ENCODE measurements around the gene CSNK2B.

CSNK2B gene

DNA sequence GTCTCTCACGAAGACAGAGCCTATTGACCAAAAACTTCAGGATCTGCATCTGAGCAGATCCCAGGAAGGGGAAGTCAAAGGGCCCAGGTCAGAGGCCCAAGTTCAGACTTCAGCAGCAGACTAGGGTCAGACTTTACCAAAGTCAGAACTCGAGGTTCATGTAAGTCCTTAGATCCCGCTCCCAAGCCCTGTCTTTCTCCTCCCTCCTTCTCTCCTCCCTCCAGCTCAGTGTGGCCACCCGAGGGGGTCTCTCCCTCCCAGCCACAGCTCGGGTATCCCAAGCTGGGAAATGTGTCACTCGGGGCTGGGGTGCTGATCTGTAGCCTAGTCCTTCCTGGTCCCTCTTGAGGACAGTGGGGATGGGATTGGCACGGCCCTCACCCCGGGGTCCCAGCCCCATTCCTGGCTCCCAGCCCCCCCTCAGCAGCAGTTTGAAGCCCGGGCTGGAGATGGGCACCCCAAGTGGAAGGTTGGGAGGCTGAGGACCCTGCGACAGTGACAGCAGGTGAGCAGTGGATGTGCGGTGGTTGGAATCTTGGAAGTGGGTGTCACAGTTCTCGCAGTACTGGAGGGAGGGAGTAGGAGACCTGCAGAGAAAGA lies 3.7 kb upstream of the CSNK2B start:
- no peak for ATAC-seq

DNA sequence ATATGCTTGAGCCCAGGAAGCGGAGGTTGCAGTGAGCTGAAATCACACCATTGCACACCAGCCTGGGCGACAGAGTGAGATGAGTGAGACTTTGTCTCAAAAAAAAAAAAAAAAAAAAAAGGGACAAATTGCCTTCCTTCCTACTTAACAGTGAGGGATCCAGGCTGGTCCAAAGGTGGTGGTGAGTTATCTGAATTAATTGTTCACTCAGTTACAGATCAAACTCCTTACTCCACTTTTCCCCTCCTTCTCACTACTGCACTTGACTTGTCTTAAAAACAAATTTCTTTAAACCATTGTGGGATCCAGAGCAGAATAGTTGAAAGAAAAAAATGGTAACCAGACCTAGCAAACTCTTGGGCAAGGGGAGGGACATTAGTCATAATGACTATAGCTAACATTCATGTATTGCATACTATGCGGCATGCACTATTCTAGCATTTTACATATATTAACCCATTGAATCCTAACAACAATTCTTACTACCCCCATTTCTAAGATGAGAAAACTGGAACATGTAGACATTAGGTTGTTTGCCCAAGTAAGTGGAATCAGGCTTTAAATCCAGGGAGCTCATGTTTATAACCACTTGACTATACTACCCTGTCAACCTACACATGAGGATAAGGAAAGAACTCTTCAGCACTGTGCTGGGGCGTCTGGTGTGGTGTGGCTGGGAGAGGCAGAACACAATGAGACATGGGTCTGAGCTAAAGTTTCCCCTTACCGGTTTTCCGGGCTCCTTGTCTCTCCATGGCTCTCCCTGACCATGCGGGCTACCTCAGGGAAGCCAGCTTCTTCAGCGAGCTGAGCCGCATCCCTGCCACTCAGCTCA lies 2.5 kb upstream of the CSNK2B start:
- no peak for ATAC-seq

DNA sequence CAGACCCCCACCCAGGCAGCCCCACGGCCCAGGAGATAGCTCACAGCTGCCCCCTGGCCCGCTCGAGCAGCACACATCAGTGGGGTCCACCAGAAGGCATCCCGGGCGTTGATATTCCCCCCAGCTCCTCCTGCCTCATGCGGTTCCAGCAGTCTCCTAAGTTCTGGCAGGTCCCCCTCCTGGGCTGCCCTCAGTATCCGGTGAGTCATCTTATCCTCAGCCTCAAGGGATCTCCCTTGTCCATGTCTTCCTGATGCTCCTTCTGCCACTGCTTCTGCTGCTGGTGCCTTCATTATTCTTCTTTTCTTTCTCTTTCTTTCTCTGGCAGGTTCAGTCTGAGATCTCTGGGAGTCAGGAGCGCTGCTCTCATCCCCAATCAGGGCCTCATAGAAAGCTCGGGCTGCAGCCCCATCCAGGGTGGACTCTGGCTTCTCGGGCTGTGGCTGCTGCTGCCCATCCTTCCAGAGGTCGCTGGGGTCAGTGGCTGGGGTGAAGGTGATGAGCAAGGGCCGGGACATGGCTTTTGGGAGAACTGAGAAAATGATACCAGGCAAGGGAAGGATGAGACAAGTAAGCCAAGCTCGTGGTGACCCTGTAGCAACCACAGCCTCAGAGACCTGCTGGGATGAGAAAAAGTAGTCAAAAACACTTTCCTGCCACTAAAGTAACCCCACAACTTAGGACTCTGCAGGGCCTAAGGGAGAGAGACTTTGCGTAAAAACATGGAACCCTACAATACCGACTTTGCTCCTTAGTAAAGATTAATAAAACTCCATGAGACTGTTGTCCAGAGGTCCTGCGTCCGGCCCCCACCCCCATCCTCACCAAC lies 1.7 kb upstream of the CSNK2B start:
- no peak for ATAC-seq

DNA sequence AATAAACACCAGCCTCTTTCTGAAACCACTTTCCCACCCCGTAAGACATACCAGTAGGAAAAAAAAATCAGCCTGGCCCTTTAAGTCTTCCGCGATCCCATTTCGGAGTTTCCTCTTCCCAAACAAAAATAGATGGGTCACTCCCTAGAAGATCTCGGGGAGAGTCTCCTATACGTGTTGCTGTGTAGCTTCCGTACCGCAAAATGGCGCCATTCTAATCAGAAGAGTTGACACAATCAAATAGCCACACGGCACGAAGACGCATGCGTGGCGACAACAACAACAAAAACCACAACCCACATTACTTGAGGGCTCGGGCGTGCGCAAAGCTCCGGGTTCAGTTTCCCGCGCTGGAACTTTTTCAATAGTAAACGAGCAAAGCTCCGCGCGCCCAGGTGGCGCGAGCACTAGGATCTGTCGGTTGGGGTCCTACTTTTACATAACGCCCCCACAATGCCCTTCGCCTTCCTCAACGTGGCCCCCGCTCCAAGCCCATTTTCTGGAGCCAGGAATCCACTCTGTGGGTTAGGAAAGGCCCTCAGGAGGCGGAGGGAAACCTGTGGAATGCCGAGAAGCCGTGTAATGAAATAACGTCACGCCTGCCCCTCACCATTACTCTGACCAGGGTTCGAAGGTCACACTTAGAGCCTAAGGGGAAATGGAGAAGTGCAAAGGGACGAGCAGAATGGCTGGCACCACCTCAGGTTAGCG lies 935 bp upstream of the CSNK2B start, which contains the start of gene GPANK1:
Gene GPANK1, minus strand, starts transcription at position 208 of the 711 bp plus-strand sequence. CDS start 519 bp downstream, outside the sequence.
- ATAC-seq = peak; percentile 44 to 45

DNA sequence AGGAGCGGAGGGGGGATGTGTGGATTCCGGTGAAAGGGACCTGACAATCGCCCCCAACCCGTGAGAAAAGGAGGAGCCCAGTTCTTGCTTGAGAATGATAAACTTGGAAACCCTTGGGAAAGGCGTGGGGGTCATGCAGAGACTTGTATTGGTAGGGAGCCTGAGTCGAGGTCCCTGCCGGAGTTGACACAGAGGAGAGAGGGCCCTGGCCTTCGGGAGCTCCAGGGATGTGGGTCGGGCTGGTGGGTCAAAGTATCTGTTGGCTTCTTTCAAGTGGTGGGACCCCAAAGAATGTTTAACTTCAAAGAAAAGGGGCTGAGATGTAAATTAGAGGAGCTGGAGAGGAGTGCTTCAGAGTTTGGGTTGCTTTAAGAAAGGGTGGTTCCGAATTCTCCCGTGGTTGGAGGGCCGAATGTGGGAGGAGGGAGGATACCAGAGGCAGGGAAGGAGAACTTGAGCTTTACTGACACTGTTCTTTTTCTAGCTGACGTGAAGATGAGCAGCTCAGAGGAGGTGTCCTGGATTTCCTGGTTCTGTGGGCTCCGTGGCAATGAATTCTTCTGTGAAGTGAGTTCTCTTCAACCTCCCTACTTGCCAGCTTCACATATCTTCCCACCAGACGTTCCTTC lies 571 bp downstream of the CSNK2B start:
- no peak for ATAC-seq

DNA sequence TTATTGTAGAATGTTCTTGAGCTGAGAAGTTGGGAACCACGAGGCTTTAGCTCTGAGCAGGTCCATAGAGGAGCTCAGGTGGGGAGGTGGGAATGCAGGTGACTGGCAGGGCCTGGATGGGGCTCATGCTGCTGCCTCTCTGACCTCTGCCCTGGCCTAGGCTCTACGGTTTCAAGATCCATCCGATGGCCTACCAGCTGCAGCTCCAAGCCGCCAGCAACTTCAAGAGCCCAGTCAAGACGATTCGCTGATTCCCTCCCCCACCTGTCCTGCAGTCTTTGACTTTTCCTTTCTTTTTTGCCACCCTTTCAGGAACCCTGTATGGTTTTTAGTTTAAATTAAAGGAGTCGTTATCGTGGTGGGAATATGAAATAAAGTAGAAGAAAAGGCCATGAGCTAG lies 3.8 kb downstream of the CSNK2B start, which contains the start of gene LY6G5B:
Gene LY6G5B, plus strand, starts transcription at position 301 of the 400 bp plus-strand sequence. CDS start 975 bp downstream, outside the sequence.
- no peak for ATAC-seq

DNA sequence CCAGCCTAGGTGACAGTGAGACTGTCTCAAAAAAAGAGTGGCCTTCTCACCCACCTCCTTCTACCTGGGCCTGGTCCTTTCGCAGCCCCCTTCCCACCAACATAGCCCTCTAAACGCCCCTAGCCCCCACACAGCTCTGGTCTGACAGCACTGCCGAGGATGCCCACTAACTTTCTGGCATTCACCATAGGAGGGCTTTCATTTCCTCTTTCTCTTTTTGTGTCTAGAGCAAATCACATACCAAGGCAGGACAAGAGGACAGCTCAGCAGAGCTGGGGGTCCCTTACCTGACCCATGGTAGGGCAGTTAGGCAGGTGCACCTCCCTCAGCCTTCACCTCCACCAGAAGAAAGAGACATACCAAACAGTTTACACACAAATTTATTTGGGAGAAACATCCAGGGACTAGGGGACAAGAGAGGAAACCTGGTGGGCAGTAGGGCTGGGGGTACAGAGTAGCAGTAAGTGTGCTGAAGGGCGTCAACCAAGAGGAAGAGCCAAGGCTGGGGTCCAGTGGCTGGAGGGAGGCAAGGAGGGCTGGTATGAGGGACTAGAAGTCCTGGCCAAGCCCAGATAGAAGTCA lies 10.5 kb downstream of the CSNK2B start:
- no peak for ATAC-seq

DNA sequence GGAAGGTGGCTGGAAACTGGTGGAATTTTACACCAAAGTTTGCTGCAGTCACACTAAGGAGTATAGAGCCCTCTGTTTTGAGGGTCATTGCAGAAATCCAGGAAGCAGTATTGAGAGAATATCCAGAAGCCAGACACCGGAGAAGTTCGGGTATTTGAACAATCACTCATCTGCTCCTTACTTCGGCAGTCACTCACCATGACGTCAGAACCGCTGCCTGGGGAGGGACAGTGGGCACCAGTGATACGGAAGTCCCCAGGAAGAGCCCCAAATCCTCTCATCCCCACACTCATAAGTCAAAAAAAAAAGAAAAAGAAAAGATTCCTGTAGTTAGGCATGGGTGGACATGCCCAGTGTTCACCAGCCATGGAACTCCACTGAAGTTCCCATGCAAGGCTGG lies 11.0 kb downstream of the CSNK2B start:
- no peak for ATAC-seq

DNA sequence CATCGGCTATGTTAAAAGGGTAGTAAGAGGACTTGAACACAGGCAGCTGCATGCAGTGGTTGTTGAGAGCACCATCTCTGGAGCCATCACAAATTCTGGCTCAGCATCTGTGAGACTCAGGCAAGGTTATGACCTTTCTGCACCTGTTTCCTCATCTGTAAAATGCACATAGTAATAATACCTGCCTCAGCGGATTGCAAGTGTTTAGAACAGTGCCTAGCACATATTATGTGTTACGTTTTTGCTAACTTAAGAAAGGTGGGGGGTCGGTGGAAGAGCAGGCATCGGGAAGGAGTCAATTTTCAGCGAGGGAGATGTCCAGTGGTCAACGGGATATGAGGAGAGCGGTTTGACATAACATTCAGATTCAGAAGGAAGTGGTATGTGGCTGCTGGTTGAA lies 12.1 kb downstream of the CSNK2B start:
- no peak for ATAC-seq

DNA sequence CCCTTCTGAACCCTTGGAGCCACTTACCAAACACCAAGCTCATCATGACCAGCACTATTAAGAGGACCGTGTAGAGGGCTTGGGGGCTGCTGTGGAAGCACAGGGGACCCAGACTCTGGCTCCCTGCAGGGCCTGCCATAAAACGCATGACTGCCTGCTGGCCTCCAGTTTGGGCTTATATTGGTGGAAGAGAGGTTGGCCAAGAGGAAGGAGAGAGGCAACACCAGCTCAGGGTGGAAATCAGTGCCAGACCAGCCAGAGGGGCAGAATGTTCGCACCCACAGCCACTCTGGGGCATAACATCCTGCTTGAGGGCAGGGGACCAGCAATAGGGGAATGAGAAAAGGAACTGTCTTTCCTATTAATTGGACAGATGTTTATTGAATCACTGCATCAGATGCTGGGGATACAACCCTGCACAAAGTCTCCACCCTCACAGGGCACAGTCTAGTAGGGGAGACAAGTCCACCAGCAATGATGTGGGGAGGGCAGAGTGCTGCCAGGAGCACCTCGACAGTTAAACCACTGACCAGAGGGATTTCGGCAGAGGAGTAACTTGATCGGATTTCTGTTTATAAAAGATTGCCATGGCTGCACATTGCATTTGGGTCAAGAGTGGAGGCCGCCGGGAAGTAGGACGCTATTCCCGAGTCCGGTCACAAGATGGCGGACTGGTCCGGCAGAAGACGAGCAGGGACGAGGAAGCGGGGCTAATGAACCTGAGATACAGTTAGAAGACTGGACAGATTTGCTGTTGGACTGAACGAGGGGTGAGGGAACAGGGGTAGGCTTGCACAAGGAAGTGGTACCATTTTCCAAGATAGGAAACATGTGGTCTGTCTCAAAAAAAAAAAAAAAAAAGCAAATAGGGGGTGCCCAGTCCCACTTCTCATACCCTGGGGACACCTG lies 14.6 kb downstream of the CSNK2B start, which contains the start of gene LY6G5C:
Gene LY6G5C, minus strand, starts transcription at position 842 of the 909 bp plus-strand sequence. Its CDS starts 694 bp downstream, at position 148.
- peak; percentile 73 to 77 for ATAC-seq

DNA sequence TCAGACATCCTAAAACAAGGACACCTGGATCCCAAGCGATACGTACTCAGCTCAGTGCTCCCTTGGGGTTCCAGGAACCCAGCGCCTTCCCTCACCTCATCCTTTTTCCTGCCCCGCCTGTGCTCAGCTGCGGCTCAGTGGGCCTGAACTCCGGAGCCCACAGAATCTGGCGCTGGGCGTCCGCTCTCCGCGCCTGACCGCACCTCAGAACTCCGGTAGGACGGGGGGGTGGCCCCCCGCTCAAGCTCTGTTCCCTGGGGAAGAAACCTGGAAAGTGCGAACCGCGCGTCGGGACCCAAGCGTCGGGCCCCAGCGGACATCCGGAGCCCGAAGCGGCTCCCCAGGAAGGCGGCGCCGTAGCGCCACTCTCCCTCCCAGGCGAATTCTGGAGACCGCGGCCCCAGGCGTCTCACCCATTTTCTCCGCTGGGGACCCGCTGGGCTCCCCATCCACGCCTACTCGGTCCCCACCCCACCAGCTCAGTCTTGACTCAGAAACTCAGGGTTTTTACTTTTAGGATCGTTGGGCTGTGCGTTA lies 15.3 kb downstream of the CSNK2B start:
- peak; percentile 53 to 60 for ATAC-seq

DNA sequence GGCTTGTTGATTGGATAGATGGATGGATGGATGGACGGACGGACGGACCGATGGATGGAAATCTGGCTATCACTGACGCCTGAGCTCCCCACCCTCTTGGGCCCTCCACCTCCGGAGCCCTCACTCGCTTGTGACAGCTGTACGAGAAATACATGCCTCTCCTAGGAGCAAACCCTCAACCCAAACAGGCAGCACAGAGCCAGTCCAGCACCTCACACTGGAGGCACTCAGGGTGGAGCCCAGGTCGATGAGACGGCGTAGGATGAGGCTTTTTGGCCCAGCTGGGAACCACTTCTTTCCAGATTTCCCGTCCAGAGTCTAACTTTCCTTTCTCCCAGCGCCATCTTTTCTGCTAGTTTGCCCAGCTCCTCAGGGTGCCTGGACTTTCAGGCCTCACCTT lies 17.7 kb downstream of the CSNK2B start:
- no peak for ATAC-seq

DNA sequence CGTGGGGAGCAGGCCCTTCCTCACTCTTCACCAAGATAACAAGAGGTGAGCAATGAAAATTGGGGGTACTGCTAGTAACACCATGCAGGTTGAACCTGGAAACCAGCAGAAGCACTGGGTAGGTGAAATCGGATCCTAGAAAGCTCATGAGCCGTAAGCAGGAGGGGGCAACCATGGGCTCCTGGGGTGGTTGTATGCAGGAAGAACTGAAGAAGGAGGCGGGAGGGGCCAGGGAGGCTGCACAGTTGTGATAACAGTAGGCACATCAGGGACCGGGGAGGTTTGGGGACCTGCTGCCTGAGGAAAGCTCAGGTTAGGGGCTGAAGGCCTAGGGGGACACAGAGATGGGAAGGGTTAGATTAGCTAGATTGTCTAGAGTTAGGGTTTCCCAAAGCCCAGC lies 20.6 kb downstream of the CSNK2B start:
- ATAC-seq = no peak

DNA sequence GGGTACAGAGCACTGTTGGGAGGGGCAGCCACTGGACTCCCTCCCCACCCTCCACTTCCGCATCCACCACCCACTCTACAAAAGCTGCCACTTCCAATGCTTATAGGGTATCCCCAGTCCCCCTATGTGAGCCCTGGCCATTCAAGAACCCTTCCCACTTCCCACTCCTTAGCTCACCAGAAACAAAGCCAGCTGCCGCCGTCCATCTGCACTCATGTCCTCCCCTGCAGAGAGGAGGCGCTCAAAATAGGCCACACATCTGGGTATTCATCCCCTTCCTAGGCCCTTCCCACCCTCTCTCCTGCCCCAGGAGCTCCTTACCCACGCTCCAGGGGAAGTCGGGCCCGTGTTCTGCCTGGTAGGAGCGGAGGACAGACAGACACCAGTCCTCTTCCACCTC lies 21.4 kb downstream of the CSNK2B start:
- ATAC-seq = no peak

DNA sequence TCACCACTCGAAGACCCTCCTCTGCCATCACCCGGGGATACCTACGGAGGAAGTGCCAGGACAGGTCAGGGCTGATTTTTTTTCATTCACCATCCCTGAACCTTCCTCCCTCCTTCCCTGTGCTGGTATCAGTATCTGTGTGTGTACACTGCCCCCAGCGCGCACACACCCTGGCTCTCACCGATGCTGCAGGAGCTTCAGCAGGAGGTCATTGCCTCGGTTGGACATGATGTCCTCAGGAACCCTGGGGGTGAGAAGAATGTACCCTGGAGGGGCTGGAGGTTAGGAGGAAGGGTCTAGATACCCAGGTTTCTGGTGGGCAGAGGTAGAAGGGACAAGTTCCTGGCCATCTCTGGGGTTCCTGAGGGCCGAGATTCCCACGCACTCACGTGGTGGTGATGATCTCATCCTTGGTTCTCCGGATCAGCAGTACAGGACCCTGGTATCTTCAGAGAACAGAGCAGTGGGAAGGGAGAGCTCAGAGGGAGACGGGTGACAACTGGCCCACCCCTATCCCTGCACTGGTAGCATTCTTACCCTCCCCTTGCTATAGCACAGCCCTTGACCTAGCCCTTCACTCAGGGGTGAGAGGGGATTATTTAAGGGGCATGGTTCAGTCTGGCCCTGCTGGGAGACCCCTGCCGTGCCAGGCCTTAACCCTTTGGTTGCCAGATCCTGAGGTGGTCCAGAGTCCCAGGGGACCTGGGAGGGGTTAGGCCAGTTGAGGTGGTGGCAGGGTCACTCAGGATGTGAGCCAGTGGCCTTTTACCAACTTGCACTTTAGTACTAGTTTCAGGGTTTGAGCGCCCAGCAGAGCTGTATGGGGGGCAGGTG lies 22.2 kb downstream of the CSNK2B start:
- no peak for ATAC-seq

DNA sequence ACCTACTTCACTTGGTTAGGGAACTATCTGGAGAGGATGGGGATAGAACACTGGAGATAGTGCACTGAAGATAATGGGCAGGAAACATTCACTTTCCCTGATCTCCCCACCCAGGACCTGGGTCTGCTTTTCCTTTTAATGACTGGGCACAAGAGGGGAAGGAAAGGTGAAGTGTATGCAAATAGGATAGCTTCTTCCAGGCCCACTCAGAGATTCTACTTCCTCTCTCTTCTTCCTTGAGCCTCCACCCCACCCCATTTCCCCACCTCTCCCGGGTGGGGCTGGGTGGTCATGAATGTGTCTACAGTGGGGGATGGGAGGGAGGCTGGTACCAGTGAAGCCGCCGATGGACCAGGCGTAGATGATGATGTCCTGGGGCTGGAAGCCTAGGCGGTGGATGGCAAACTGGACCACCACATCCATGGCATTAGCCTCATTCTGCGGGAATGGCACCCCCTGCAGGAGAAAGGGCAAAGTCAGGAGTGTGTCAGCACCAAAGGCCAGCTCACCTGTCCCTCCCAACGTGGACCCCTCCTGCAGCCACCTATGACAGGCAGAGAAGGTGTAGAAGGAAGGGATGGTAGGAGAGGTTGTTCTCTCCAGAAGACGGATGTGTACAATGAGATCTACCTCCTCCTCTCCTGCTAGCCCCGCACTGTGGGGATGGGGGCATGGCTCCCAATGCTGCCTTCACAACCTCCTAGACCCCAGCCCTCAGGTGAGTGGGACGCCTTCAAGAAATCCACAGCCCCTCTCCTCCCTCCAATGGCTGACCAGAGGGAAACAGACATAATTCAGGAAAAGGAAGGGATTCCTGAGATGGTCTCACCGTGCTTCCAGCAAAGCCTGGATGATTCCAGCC lies 23.6 kb downstream of the CSNK2B start:
- no peak for ATAC-seq

DNA sequence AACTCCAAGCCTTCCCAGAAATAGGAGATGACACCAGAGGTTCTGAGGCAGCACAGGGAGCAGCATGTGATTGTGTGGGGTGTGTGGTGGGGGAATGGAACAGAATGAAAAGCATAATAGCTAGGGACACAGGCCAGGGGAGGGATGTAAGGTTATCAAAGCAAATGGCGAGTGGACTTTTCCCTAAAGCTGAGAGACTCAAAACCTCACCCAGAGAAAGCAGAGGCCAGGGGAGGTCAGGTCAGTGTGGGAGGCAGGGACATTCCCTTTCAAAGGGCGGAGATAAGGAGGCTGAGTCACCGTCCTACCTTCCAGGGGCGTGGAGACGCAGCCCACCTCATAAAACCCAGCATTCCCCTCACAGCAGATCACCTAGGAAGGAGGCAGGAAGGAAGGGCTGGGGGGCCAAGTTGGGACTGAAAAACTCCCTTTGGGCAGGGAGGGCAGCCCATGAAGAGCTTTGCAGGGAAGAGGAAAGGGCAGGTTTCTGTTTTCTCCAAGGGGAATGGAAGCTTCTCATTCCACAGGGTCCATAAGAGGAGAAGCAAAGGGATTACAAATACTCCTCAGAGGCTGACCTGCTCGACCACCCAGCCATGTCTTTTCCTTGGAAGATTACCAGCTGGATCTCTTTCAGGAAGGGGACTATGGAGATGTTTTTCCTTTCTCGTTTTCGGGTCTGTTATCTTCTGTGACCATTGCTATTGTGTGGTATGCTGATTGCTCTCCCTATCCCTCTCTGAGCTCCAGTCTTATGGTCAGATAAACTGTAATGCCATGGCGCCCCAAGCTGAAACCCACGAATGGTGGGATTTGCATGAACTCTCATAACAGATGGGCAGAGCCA lies 24.6 kb downstream of the CSNK2B start:
- no peak for ATAC-seq
